SKM-1 (cell line): ENCODE results near the gene CLPTM1L.
"Not testable (repeated sequence)": the region's sequence is repeated elsewhere in the genome, so short reads cannot be mapped to it uniquely, and the experiment has no call there.

Experiments
- DNase-seq: peaks from one replicate; lab custom pipeline; 2025; ENCODE audit not compliant: unreplicated experiment; lab: John Stamatoyannopoulos, UW

The CLPTM1L gene

GRCh38 chr5:1328237-1329110 lies 16.4 kb downstream of the CLPTM1L start:
- not testable (repeated sequence) for DNase-seq

DNA sequence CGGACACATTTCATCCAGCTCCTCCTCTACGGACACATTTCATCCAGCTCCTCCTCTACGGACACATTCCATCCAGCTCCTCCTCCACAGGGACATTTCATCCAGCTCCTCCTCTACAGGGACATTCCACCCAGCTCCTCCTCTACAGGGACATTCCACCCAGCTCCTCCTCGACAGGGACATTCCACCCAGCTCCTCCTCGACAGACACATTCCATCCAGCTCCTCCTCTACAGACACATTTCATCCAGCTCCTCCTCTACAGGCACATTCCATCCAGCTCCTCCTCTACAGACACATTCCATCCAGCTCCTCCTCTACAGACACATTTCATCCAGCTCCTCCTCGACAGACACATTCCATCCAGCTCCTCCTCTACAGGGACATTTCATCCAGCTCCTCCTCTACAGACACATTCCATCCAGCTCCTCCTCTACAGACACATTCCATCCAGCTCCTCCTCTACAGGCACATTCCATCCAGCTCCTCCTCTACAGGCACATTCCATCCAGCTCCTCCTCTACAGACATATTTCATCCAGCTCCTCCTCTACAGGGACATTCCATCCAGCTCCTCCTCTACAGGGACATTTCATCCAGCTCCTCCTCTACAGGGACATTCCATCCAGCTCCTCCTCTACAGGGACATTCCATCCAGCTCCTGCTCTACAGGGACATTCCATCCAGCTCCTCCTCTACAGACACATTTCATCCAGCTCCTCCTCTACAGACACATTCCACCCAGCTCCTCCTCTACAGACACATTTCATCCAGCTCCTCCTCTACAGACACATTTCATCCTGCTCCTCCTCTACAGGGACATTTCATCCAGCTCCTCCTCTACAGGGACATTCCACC lies 17.8 kb downstream of the CLPTM1L start:
- DNase-seq = not testable (repeated sequence)

- not testable (repeated sequence) for DNase-seq
Observed at GRCh38 chr5:1326532-1326875, 18.4 kb downstream of the CLPTM1L start.

DNA sequence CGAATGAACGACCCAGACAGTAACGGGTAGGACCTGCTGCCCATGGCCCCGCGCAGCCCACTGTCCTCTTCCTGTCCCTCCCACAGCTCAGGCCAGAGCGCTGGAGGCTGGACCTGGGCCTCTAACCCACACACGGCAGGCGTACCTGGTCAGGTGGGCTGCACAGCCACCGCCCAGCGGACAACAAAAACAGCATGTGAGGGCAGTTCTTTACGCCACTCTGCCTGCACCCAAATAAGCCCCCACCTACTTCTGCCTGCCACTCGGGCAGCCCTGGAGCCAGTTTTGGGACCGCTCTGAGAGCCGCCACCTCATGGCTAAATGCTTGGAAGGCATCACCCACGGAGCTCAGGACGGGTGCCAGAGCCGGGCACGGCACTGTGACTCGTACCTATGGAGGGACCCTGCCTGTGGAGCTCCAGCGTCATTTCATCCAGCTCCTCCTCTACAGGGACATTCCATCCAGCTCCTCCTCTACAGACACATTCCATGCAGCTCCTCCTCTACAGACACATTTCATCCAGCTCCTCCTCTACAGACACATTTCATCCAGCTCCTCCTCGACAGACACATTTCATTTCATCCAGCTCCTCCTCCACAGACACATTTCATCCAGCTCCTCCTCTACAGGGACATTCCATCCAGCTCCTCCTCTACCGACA lies 18.9 kb downstream of the CLPTM1L start:
- no peak for DNase-seq

DNA sequence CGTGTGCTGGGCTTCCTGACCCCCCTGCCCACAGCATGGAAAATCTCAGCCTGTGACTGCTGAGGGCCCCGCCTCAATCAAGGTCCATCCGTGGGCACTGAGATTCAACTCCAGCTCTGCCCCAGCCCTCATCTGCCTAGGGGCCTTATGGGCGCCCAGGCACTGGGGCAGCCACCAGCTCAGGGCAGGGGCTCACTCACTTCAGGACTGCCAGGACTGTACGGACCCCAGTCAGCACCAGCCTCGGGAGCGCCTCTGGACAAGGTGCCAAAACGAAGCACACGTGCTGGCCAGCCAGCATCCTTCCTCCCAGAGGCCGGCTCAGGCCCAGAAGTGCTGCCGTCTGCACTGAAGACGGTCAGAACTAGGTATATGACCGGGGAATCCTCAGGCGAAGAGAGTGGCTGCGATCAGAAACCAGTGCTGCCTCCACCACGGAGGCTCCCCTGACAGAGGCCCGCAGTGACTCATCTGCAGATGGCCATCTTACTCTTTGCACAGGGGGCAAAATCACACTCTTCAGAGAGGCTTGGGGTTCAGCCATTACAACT lies 19.6 kb downstream of the CLPTM1L start:
- DNase-seq = no peak

DNA sequence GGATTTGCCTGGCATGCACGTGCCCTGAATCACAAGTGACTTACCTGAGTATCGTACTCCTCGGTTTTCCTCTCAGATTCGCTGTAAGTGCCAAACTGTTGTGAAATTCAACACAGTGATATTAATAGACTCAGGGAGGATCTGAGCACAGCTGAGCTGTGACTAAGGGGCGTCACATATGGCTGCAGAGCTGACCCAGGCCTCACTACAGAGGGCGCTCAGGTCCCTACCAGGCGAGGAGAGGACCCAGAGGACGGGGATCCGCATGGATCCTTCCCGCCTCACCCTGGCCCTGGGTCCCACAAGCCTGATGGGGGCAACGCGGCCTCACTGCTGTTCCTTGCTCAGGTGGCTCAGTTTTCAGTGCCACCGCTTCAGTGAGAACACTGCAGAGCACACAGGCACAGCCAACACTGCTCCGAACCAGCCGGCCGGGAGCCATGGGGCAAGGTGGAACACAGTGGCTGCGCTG lies 20.1 kb downstream of the CLPTM1L start:
- DNase-seq = no peak

GRCh38 chr5:1324301-1324700 lies 20.6 kb downstream of the CLPTM1L start:
- no peak for DNase-seq

GRCh38 chr5:1323803-1324173 lies 21.1 kb downstream of the CLPTM1L start:
- no peak for DNase-seq

DNA sequence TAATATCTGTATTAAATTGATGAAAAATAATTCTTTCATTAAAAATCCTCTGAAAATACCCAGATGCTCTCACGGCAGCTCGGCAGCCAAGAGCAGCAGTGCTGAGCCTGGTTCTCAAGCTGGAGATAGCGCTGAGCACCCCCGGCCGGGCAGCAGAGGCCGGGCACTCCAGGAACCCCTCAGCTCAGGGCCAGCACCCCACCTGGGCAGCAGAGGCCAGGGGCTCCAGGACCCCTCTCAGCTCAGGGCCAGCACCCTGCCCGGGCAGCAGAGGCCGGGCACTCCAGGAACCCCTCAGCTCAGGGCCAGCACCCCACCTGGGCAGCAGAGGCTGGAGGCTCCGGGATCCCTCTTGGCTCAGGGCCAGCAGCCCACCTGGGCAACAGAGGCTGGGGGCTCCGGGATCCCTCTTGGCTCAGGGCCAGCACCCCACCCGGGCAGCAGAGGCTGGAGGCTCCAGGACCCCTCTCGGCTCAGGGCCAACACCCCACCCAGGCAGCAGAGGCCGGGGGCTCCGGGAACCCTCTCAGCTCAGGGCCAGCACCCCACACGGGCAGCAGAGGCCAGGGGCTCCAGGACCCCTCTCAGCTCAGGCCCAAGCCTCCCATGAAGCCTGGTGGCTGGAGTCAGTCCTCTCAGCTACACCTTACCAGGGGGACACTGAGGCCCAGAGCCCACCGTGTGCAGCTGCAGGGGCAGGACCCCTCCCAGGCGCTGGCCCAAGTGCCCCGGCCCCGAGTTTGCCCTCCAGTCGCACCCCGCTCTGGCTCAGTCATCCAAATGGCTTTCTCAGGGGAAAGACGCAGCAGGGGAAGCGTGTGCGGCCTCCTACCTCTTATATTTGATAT lies 21.7 kb downstream of the CLPTM1L start:
- no peak for DNase-seq

- no peak for DNase-seq
Observed at GRCh38 chr5:1322036-1322900, 22.6 kb downstream of the CLPTM1L start.

- no peak for DNase-seq
Observed at GRCh38 chr5:1321576-1321975, 23.3 kb downstream of the CLPTM1L start.

- DNase-seq = no peak
Observed at GRCh38 chr5:1320436-1321344, 24.2 kb downstream of the CLPTM1L start.

DNA sequence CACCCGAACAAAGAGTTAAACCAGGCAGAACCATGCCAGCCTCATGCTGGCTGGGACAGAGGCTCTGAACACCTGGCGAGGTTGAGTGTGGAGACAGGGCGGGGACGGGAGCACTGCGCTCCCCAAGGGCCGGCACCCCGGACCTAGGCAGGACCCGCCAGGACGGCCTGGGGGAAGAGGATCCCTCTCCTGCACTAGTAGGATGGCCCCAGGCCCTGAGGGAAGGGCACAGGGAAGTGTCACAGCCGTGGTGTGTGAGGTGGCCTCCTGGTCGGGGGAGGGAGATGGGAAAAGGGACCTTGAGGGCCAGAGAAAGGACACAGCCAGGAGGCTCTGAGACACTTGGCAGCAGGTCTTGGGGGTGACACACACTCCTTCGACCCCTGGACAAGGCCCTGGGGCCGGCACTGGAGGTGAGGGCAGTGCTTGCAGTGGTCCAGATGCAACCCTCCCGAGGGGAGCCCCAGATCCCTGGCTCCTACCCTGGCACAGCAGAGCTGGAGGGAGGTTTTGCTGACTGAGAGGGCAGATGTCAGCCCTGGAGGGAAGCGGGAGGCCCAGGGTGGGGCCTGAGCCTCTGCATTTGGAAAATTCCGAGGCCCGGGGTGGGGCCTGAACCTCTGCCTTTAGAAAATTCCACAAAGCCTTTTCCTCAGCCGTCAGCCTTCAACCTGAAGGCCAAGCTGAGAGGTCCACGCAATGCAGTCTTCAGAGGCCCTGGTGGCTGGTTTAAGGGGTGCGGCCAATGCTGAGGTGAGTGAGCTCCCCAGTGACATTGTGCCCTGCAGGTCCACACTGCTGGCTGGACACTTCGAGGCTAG lies 25.3 kb downstream of the CLPTM1L start:
- no peak for DNase-seq

- DNase-seq = no peak
Observed at GRCh38 chr5:1318659-1319251, 26.1 kb downstream of the CLPTM1L start.

DNA sequence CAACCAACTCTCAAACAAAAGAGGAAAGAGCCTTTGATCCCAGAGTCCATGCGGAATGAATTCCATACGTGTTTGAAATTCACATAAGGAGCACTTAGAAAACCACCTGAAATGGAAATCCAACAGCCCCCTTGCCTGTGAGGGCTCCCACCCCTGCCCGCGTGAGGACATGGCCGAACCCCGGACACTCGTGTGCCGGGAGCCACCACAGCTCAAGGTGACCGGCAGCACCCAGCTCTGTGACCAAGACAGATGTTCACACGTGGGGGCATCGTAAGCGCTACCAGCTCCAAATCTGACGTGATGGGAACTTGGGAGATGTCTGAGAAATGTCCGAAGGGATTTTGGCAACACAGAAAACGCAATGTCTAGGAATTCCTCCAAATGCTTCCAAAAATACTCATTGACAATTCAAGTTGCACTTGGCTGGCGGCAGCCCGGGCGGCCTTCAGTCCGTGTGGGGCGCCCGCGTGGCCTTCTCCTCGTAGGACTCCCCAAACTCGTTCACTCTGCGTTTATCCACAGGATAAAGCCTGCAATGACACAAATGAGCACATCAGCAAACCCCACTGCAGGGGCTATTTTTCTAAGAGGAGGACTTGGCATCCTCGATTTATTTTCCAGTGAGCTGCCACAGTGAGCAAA lies 26.9 kb downstream of the CLPTM1L start:
- DNase-seq = no peak

DNA sequence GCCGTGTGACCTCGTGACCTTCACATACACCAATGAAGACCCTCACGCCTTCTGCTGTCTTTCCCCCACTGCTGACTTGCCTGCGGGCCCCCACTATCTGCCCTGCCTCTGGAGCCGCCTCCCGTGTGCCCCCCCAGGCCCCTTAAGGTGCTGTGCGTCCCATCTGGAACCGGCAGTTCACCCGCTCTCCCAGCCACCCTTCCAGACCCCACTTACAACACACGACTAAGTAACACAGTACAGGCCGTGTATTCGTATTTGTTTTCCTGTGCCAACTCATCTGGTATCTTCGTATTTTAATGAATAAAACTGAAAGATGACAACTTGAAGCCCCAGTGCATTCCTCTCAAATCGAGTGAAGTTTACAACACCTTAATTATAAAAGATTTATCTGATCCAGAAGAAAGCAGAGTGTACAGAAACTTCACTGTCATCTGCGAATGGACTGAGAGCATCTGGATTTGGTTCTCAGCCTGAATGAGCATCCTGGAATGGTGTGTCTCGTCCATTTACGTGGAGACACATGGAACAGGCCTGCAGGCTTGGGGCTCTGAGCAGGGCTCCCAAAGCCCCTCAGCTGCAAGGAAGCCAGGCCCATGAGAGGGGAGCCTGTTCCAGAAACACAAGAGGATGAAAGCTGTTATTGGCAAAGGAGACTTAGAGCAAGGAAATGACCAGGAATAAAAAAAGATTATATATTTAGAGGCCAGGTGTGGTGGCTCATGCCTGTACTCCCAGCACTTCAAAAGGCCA lies 28.1 kb downstream of the CLPTM1L start:
- no peak for DNase-seq
